BLaER1 (cell line): ENCODE results near the gene G0S2.
A peak's percentile ranks its signal among the peaks of the same experiment; 100 is the strongest.

Experiments
- H3K27ac ChIP-seq: shearing (Covaris generic); formaldehyde crosslinking; 2 replicates; pipeline ENCODE4 v1.8.1; 2022
- H3K27me3 ChIP-seq: shearing (Covaris generic); formaldehyde crosslinking; 2 replicates; pipeline ENCODE4 v1.8.1; 2022
- H3K36me3 ChIP-seq: shearing (Covaris generic); formaldehyde crosslinking; 2 replicates; pipeline ENCODE4 v1.8.1; 2022
- H3K4me1 ChIP-seq: shearing (Covaris generic); formaldehyde crosslinking; 2 replicates; pipeline ENCODE4 v1.8.1; 2022
- H3K4me2 ChIP-seq: shearing (Covaris generic); formaldehyde crosslinking; 2 replicates; pipeline ENCODE4 v1.8.1; 2022
- H3K4me3 ChIP-seq: shearing (Covaris generic); formaldehyde crosslinking; 2 replicates; pipeline ENCODE4 v1.8.1; 2022
- H3K9ac ChIP-seq: shearing (Covaris generic); formaldehyde crosslinking; 2 replicates; pipeline ENCODE4 v1.8.1; 2022
- H3K9me3 ChIP-seq: shearing (Covaris generic); formaldehyde crosslinking; 2 replicates; pipeline ENCODE4 v1.8.1; 2022
- H4K20me1 ChIP-seq: shearing (Covaris generic); formaldehyde crosslinking; 2 replicates; pipeline ENCODE4 v1.8.1; 2022
- Cebpa-rat ChIP-seq: shearing (Covaris generic); IDR thresholded peaks from 2 replicates; pipeline ENCODE4 v1.8.1; 2022

Gene G0S2

GRCh38 chr1:209648346-209648745 is 26.9 kb upstream of the G0S2 start:
- peaks cover 81% of the 10 kb centered on the region for H3K4me1 ChIP-seq
- H3K4me2 ChIP-seq: peak overlapping the region; percentile 87; the same call in 1 of the 2 replicates

GRCh38 chr1:209648931-209649776 is 26.1 kb upstream of the G0S2 start:
- Histone ChIP-seq H3K4me1 (peaks cover 89% of the 10 kb centered on the region), H3K9ac (no peak overlapping the region), H3K4me2 (peak overlapping the region; percentile 87), H3K9me3 (no peaks in the 10 kb centered on the region), H3K4me3 (no peak overlapping the region), H3K27ac (no peak overlapping the region), H3K27me3 (no peaks in the 10 kb centered on the region), H3K36me3 (no peaks in the 10 kb centered on the region), H4K20me1 (no peaks in the 10 kb centered on the region)
- TF ChIP-seq Cebpa-rat: no peak

More at GRCh38 chr1:209648346-209648745, 26.9 kb upstream of the G0S2 start:
- no peak overlapping the region for H3K27ac ChIP-seq
- H3K27me3 ChIP-seq: no peaks in the 10 kb centered on the region
- H3K36me3 ChIP-seq: no peaks in the 10 kb centered on the region
- H3K4me3 ChIP-seq: no peak overlapping the region
- no peak for TF ChIP-seq Cebpa-rat
- H3K9me3 ChIP-seq: no peaks in the 10 kb centered on the region
- no peak overlapping the region for H3K9ac ChIP-seq
- H4K20me1 ChIP-seq: no peaks in the 10 kb centered on the region

- Histone ChIP-seq H3K9ac (no peak overlapping the region), H3K9me3 (no peaks in the 10 kb centered on the region), H4K20me1 (no peaks in the 10 kb centered on the region), H3K27ac (peak overlapping the region; percentile 42; the same call in 1 of the 2 replicates), H3K4me2 (peak overlapping the region; percentile 87), H3K4me1 (peaks cover 79% of the 10 kb centered on the region), H3K27me3 (no peaks in the 10 kb centered on the region), H3K4me3 (no peak overlapping the region), H3K36me3 (no peaks in the 10 kb centered on the region)
- TF ChIP-seq Cebpa-rat: no peak
These were observed 24.8 kb upstream of the G0S2 start for GRCh38 chr1:209650454-209650853.

DNA sequence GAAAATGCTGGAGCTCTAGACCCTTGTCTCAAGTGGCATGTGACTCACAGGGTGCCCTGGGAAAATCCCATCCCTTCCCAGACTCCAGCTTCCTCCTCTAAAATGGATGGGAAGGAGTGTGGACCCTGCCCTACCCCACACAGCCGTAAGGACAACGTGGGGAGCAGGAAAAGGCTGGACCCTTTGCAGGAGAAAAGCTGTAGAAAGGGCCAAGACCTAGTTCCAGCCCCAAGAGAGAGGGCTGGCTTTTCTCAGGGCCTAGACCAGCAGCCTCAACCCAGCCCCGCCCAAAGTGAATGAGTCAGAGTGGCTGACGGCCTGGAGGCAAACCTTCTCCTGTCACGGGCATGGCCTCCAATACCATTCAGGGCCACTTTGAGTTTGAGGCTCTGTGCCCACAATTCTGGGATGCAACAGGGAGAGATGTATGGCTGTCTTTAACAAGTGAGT is 24.0 kb upstream of the G0S2 start:
- H3K4me3 ChIP-seq: no peak overlapping the region
- H4K20me1 ChIP-seq: no peaks in the 10 kb centered on the region
- H3K36me3 ChIP-seq: no peaks in the 10 kb centered on the region
- H3K4me1 ChIP-seq: peaks cover 72% of the 10 kb centered on the region
- TF ChIP-seq Cebpa-rat: no peak
- H3K9ac ChIP-seq: no peak overlapping the region
- H3K4me2 ChIP-seq: peak overlapping the region; percentile 87
- H3K9me3 ChIP-seq: no peaks in the 10 kb centered on the region
- no peaks in the 10 kb centered on the region for H3K27me3 ChIP-seq
- peak overlapping the region; percentile 42; the same call in 1 of the 2 replicates for H3K27ac ChIP-seq

DNA sequence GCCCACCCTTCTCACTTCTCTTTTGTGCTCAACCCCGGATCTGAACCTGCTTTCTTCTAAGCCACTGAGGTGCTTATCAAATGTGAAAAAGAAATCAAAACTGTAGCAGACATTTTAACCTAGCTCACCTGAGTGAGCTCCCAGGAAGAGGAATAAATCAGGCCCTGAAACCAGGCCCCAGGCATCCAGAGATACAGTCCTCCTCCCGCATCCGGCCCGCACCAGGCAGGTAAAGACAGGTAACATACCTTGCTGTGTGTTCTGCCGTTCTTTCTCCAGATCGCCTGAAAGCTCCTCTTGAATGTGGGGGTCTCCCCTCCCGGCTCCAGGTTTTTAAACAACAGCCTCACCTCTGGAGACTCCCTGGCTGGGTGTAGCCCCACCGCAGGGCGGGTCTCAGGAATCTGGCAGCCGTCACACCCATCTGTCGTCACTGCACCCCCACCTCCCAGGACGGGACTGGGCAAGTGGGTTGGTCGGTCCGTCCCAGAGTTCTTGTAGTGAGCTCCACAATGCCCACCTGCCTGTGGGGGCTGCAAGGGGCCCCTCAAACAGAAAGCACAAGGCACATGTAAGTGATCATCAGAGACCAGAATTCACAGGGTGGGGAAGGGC is 23.0 kb upstream of the G0S2 start, which contains the start of gene LAMB3:
TSS of gene LAMB3 (minus strand) at position 305 of the 615 bp plus-strand sequence. CDS start 1,481 bp downstream, outside the sequence.
- peaks cover 62% of the 10 kb centered on the region for H3K4me1 ChIP-seq
- H4K20me1 ChIP-seq: no peaks in the 10 kb centered on the region
- H3K27ac ChIP-seq: peak within 1 kb of the TSS; percentile 42; the same call in 1 of the 2 replicates
- no peak for TF ChIP-seq Cebpa-rat
- H3K9me3 ChIP-seq: no peaks in the 10 kb centered on the region
- H3K4me3 ChIP-seq: no peak within 1 kb of the TSS
- no peaks in the 10 kb centered on the region for H3K36me3 ChIP-seq
- H3K27me3 ChIP-seq: no peaks in the 10 kb centered on the region
- no peak within 1 kb of the TSS for H3K9ac ChIP-seq
- H3K4me2 ChIP-seq: peak within 1 kb of the TSS; percentile 87

DNA sequence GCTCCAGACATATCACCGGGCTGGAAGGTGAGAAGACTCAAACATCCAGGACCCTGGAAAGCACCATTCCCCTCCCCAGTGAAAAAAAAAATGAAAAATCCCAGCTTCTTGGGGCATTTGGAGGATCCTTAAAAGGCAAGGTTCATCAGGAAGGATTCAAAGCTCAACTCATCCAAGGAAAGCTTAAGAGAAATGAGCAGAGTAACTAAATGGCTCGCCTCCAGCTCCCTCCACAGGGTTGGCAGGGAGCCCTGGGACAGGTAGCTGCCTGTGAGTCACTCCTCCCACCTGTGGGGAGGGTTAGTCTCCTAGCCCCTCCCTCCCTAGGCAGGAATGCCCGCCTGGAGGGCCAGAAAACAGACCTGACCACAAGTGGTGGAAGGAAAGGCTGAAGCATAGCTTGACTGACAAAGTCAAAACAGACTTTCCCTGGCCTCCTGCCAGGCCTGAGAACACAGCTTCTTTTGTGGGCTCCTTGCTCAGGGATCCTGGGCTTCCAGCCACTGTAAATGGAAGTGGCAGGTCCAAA is 22.3 kb upstream of the G0S2 start:
- no peak overlapping the region for H3K4me3 ChIP-seq
- H3K36me3 ChIP-seq: no peaks in the 10 kb centered on the region
- peaks cover 63% of the 10 kb centered on the region for H3K4me1 ChIP-seq
- peak overlapping the region; percentile 58 for H3K4me2 ChIP-seq
- H4K20me1 ChIP-seq: no peaks in the 10 kb centered on the region
- H3K9ac ChIP-seq: no peak overlapping the region
- TF ChIP-seq Cebpa-rat: no peak
- H3K27ac ChIP-seq: peak overlapping the region; percentile 4; the same call in 1 of the 2 replicates
- no peaks in the 10 kb centered on the region for H3K27me3 ChIP-seq
- H3K9me3 ChIP-seq: no peaks in the 10 kb centered on the region

DNA sequence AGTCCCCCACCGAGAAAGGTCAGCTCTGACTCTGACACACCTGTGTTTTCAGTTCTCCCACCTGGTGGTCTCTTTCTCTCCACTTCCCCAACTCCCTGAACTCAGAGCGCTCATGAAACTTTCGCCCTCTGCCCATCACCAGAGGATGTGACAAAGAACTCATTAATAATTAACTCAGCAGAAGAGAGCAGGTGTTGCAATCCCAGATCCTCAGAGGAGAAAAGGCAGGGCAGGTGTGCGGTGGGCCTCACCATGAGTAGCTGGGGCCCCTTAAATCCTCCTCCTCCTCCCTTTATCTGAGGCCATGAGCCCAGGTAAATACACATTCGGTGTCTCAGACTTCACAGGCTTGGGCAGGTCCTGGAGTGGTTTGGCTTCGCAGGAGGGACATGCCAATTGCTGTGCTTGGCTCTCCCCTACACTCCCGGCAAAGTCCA is 21.3 kb upstream of the G0S2 start:
- Histone ChIP-seq H3K27me3 (no peaks in the 10 kb centered on the region), H3K4me1 (peaks cover 63% of the 10 kb centered on the region), H3K9ac (no peak overlapping the region), H4K20me1 (no peaks in the 10 kb centered on the region), H3K27ac (no peak overlapping the region), H3K9me3 (no peaks in the 10 kb centered on the region), H3K4me2 (peak overlapping the region; percentile 58; the same call in 1 of the 2 replicates), H3K4me3 (no peak overlapping the region), H3K36me3 (no peaks in the 10 kb centered on the region)
- TF ChIP-seq Cebpa-rat: no peak

DNA sequence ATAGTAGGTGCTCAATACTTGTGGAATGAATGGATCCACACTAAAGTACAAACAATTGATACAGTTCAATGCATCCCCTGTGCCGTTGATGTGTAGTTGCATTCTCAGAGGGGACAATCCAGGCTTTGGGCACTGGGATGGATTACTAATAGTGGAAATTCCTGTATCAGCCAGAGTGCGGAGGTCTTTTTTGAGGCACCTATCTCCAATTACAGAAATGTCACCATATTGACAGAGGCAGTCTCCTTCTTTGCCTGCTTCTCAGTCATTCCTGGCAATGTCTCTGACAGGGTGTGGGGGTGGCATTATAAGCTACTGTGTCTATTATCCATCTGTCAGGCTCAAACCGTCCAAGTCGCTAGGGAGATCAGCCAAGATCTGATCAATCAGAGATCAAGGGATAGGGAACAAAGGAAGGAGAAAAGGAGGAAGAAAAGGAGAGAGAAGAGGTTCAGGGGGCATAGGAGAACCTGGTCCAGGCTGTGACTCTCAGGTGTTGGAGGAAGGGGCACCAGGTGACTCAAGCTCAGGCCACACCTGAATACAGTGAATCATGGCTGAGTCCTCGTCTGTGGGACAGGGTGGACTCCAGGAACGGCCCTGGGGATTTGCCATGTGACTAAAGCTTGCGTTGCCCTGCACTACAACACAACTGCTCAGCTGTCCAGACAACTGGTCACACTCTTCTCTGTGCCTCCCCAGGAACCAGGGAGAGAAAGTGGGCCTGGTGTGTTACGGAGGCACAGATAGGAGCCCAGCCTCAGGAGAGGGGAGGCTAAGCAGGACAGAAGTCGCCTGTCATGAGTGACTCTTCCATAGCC is 19.6 kb upstream of the G0S2 start:
- H3K36me3 ChIP-seq: no peaks in the 10 kb centered on the region
- no peaks in the 10 kb centered on the region for H3K27me3 ChIP-seq
- no peak for TF ChIP-seq Cebpa-rat
- H3K27ac ChIP-seq: no peak overlapping the region
- H4K20me1 ChIP-seq: no peaks in the 10 kb centered on the region
- H3K4me1 ChIP-seq: peaks cover 63% of the 10 kb centered on the region
- no peak overlapping the region for H3K4me2 ChIP-seq
- no peak overlapping the region for H3K9ac ChIP-seq
- no peaks in the 10 kb centered on the region for H3K9me3 ChIP-seq
- no peak overlapping the region for H3K4me3 ChIP-seq

- H3K9ac ChIP-seq: no peak overlapping the region
- H3K4me2 ChIP-seq: no peak overlapping the region
- no peaks in the 10 kb centered on the region for H4K20me1 ChIP-seq
- H3K27me3 ChIP-seq: no peaks in the 10 kb centered on the region
- no peak for TF ChIP-seq Cebpa-rat
- H3K9me3 ChIP-seq: no peaks in the 10 kb centered on the region
- peaks cover 65% of the 10 kb centered on the region for H3K4me1 ChIP-seq
- no peak overlapping the region for H3K4me3 ChIP-seq
- no peak overlapping the region for H3K27ac ChIP-seq
- H3K36me3 ChIP-seq: no peaks in the 10 kb centered on the region
These were observed 17.9 kb upstream of the G0S2 start for GRCh38 chr1:209657140-209657879.
